Stimulated activated naive CD8-positive, alpha-beta T cell treated with anti-CD3 and anti-CD28 coated beads, Interleukin-15, Interleukin-2, amounts not matched to agents 100 U/mL and 50 U/mL, for 24 hours (primary cell): ENCODE data around the gene CMSS1.
A peak's percentile ranks its signal among the peaks of the same experiment; 100 is the strongest.

Experiments
- ATAC-seq: fragments of 150-1000 bp; cut with Tn5 transposase; one replicate; pipeline ENCODE4 v1.10.0; 2021
- DNase-seq: peaks from one replicate; pipeline ENCODE4 v3.0.0; 2021

Gene CMSS1

GRCh38 chr3:99854756-99855298 lies 37.2 kb downstream of the CMSS1 start:
- no peak for ATAC-seq
- DNase-seq: no peak

- DNase-seq: no peak
- no peak for ATAC-seq
These were observed 38.2 kb downstream of the CMSS1 start for GRCh38 chr3:99855900-99856299.

- ATAC-seq (peak; percentile 86), DNase-seq (no peak)
These were observed 39.0 kb downstream of the CMSS1 start for GRCh38 chr3:99856437-99857220.

GRCh38 chr3:99857278-99857677 lies 39.6 kb downstream of the CMSS1 start:
- no peak for ATAC-seq
- DNase-seq: no peak

- no peak for ATAC-seq
- no peak for DNase-seq
These were observed 40.8 kb downstream of the CMSS1 start for GRCh38 chr3:99858469-99858868.

GRCh38 chr3:99859825-99860224 lies 42.2 kb downstream of the CMSS1 start:
- DNase-seq (no peak), ATAC-seq (no peak)

- DNase-seq (no peak), ATAC-seq (no peak)
These were observed 43.6 kb downstream of the CMSS1 start for GRCh38 chr3:99861216-99861615.

GRCh38 chr3:99862208-99862607 lies 44.5 kb downstream of the CMSS1 start:
- DNase-seq (no peak), ATAC-seq (no peak)

GRCh38 chr3:99863002-99863401 lies 45.3 kb downstream of the CMSS1 start:
- ATAC-seq: no peak
- DNase-seq: no peak

- no peak for ATAC-seq
These were observed 45.9 kb downstream of the CMSS1 start for GRCh38 chr3:99863588-99863987.

GRCh38 chr3:99864289-99864688 lies 46.6 kb downstream of the CMSS1 start:
- ATAC-seq: no peak

More at GRCh38 chr3:99863588-99863987, 45.9 kb downstream of the CMSS1 start:
- no peak for DNase-seq

GRCh38 chr3:99865321-99865720 lies 47.7 kb downstream of the CMSS1 start:
- DNase-seq (no peak), ATAC-seq (no peak)

More at GRCh38 chr3:99864289-99864688, 46.6 kb downstream of the CMSS1 start:
- DNase-seq: no peak

GRCh38 chr3:99866261-99866761 lies 48.6 kb downstream of the CMSS1 start:
- peak; percentile 8 for DNase-seq

GRCh38 chr3:99867594-99868310 lies 50.1 kb downstream of the CMSS1 start:
- DNase-seq (no peak), ATAC-seq (peak; percentile 59)

More at GRCh38 chr3:99866261-99866761, 48.6 kb downstream of the CMSS1 start:
- ATAC-seq: peak; percentile 67

- ATAC-seq (no peak), DNase-seq (no peak)
These were observed 50.6 kb downstream of the CMSS1 start for GRCh38 chr3:99868311-99868646.

- DNase-seq (no peak), ATAC-seq (no peak)
These were observed 52.0 kb downstream of the CMSS1 start for GRCh38 chr3:99869621-99870020.

GRCh38 chr3:99870712-99871111 lies 53.0 kb downstream of the CMSS1 start:
- no peak for ATAC-seq
- no peak for DNase-seq

GRCh38 chr3:99871231-99872045 lies 53.8 kb downstream of the CMSS1 start:
- DNase-seq (no peak), ATAC-seq (no peak)

- ATAC-seq (peak; percentile 29), DNase-seq (no peak)
These were observed 55.2 kb downstream of the CMSS1 start for GRCh38 chr3:99872923-99873254.

- DNase-seq (no peak), ATAC-seq (no peak)
These were observed 55.8 kb downstream of the CMSS1 start for GRCh38 chr3:99873269-99874102.

- no peak for ATAC-seq
These were observed 56.8 kb downstream of the CMSS1 start for GRCh38 chr3:99874237-99875002.

More at GRCh38 chr3:99874237-99875002, 56.8 kb downstream of the CMSS1 start:
- DNase-seq: no peak
